Endothelial cell of umbilical vein (primary cell): ENCODE measurements around the gene PPA2. TPM values are rescaled to one million over a fixed set of nuclear protein-coding genes. Genes with fewer than 3 reads are reported as not detected.

Experiments used
- BruUV-seq: library from RNA; stranded (reverse); fragments of 400-500 nt; replicated peaks from 2 replicates; lab custom pipeline; 2021; lab: Mats Ljungman, UMichigan
- CTCF ChIA-PET: fragments of 300-600, 350-600 bp; sonication (Branson Sonifier 250); formaldehyde crosslinking; loops from one replicate; lab custom pipeline; 2021; ENCODE audit warnings: antibody characterized with exemption, inconsistent platforms; lab: Charles Lee
- POLR2A ChIA-PET: fragments of 300-600, 350-600 bp; sonication (Branson Sonifier 250); formaldehyde crosslinking; loops from one replicate; lab custom pipeline; 2021; ENCODE audit warnings: antibody characterized with exemption, inconsistent platforms; lab: Charles Lee
- DNase-seq: peaks from one replicate; pipeline ENCODE4 v3.0.0-alpha.2; 2011; ENCODE audit warnings: low read depth, low spot score
- FAIRE-seq: peaks from 2 replicates; lab custom pipeline; 2011; peaks lifted over from hg19 to GRCh38; lab: Jason Lieb, UNC
- H2AFZ ChIP-seq: 2 replicates; pipeline ENCODE4 v1.6.0; 2012; ENCODE audit warnings: low read depth, low read length, control low read depth, inconsistent platforms
- H3K27ac ChIP-seq: 2 replicates; pipeline ENCODE4 v1.5.1; 2011; ENCODE audit warnings: low read depth, mild to moderate bottlenecking, control low read depth, low read length, moderate library complexity; ENCODE audit not compliant: insufficient read depth
- H3K27me3 ChIP-seq, 2 experiments: 2 replicates each; pipeline versions ENCODE4 v1.6.0 to v1.6.1; 2011; ENCODE audit warnings: low read length in 2 of 2, mixed read lengths in 1 of 2; ENCODE audit not compliant: control insufficient read depth in 2 of 2, insufficient read depth in 2 of 2
- H3K36me3 ChIP-seq, 2 experiments: 2 replicates in 1 of 2; 3 replicates in 1 of 2; pipeline ENCODE4 v1.5.1; 2011; ENCODE audit warnings: low read length in 2 of 2, mild to moderate bottlenecking in 1 of 2, moderate library complexity in 1 of 2; ENCODE audit not compliant: control insufficient read depth in 2 of 2, insufficient read depth in 2 of 2; ENCODE audit errors: extremely low read depth in 1 of 2
- H3K4me1 ChIP-seq: 3 replicates; pipeline ENCODE4 v1.5.1; 2011; ENCODE audit warnings: mild to moderate bottlenecking, low read length; ENCODE audit not compliant: control insufficient read depth, insufficient read depth; ENCODE audit errors: extremely low read depth
- H3K4me2 ChIP-seq: 2 replicates; pipeline ENCODE4 v1.6.1; 2011; ENCODE audit warnings: low read length, control low read depth, mixed read lengths; ENCODE audit not compliant: insufficient read depth
- H3K4me3 ChIP-seq, 3 experiments: fragments of 200-600 bp in 1 of 3; sonication (generic), shearing (Covaris generic) in 1 of 3; replicated peaks in 1 of 3; 2 replicates each; pipeline ENCODE4 v1.5.1; 2011 to 2016; ENCODE audit warnings: control low read depth in 3 of 3, low read length in 3 of 3, mild to moderate bottlenecking in 2 of 3, inconsistent platforms in 1 of 3, low read depth in 1 of 3, moderate library complexity in 1 of 3; ENCODE audit not compliant: insufficient read depth in 1 of 3
- H3K79me2 ChIP-seq: 2 replicates; pipeline ENCODE4 v1.6.0; 2012; ENCODE audit warnings: low read length, inconsistent platforms; ENCODE audit not compliant: control insufficient read depth, insufficient read depth
- H3K9ac ChIP-seq: replicated peaks from 2 replicates; pipeline ENCODE3; 2011; ENCODE audit warnings: low read length, control low read depth; ENCODE audit not compliant: insufficient read depth; ENCODE audit errors: extremely low read depth
- H3K9me1 ChIP-seq: replicated peaks from 3 replicates; pipeline ENCODE4 v1.6.0; 2011; ENCODE audit warnings: mild to moderate bottlenecking, low read length; ENCODE audit not compliant: control insufficient read depth, insufficient read depth; ENCODE audit errors: extremely low read depth
- H3K9me3 ChIP-seq: replicated peaks from 2 replicates; pipeline ENCODE4 v1.5.1; 2012; ENCODE audit warnings: low read length, inconsistent platforms; ENCODE audit not compliant: control insufficient read depth, insufficient read depth
- H4K20me1 ChIP-seq: replicated peaks from 2 replicates; pipeline ENCODE3; 2011; ENCODE audit warnings: mild to moderate bottlenecking, low read length; ENCODE audit not compliant: control insufficient read depth, insufficient read depth; ENCODE audit errors: extremely low read depth
- CTCF ChIP-seq, 2 donors: IDR thresholded peaks; 1 replicate in 1 of 2; 2 replicates in 1 of 2; pipeline ENCODE4 v1.5.1; 2011; ENCODE audit warnings: low read length in 2 of 2, mild to moderate bottlenecking in 2 of 2, moderate library complexity in 2 of 2, control low read depth in 1 of 2, inconsistent platforms in 1 of 2, low read depth in 1 of 2; ENCODE audit not compliant: insufficient read depth in 1 of 2; ENCODE audit errors: extremely low read depth in 1 of 2
- GATA2 ChIP-seq: IDR thresholded peaks from 2 replicates; pipeline ENCODE4 v1.7.0; 2011; ENCODE audit warnings: low read depth, mild to moderate bottlenecking, moderate library complexity, mixed read lengths, low read length; ENCODE audit not compliant: insufficient read length, insufficient read depth
- JUN ChIP-seq: IDR thresholded peaks from 2 replicates; pipeline ENCODE4 v1.6.1; 2011; ENCODE audit warnings: borderline replicate concordance, low read depth; ENCODE audit not compliant: insufficient read length, insufficient read depth
- MYC ChIP-seq: IDR thresholded peaks from one replicate; pipeline ENCODE4 v1.6.1; 2011; ENCODE audit warnings: mild to moderate bottlenecking, low read depth, low read length
- dilution Hi-C: fragments of 300-500 bp; cut with MboI; formaldehyde crosslinking; loops from one replicate; pipeline ENCODE4 v1.15.0; 2019; ENCODE audit warnings: low sequenced_read_pairs; ENCODE audit not compliant: extremely low pct_ligation_motif_present
- intact Hi-C: fragments of 100-400 bp; cut with micrococcal nuclease; formaldehyde crosslinking; loops from one replicate; pipeline ENCODE4 v1.10.0; 2022
- polyA plus RNA-seq, 4 experiments: library from polyadenylated mRNA; depleted of rRNA in 3 of 4; stranded (reverse) in 3 of 4; unstranded in 1 of 4; fragments of >200 nt; gene quantifications; 2 replicates each; pipeline versions ENCODE4 v1.2.1 to v1.2.3, GENCODE V29; 2011 to 2012; ENCODE audit warnings: missing spikeins in 1 of 4
- total RNA-seq: library from RNA; stranded (reverse); gene quantifications from 2 replicates; pipeline ENCODE4 v1.2.3, GENCODE V29; 2021

Gene PPA2
- total and polyA plus RNA-seq, 2 donors (not counting 3 experiments of a cell fraction or from before 2014, with no cell fraction given): 30.4 to 58.7 TPM

DNA sequence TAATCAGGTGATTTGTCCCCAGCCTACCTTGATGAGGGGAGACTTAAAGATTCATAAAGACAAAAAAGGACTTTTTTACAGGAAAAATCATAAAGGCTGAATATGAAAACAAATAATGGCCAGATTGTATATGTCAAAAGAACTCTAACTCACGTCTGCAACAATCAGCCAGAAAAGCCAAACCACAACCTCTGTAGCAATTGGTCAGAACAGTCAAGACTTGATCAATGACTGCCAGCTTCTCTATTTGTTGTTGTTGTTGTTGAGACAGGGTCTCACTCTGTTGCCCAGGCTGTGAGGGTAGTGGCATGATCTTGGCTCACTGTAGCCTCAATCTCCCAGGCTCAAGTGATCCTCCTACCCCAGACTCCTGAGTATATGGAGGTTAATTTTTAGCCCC, 35.9 kb upstream of the PPA2 start:
- POLR2A ChIA-PET: no interaction called here
- dilution Hi-C loops: no loop called here

GRCh38 chr4:105509291-105509690, 35.4 kb upstream of the PPA2 start:
- BruUV-seq: no TSS peak
- no peak overlapping the region for H2AFZ ChIP-seq
- DNase-seq (no peak), FAIRE-seq (no peak)
- H3K9ac ChIP-seq: no peak overlapping the region
- no peak overlapping the region for H3K27ac ChIP-seq
- no peaks in the 10 kb centered on the region for H3K9me3 ChIP-seq
- ChIA-PET POLR2A (no interaction called here), CTCF (no interaction called here)
- H3K79me2 ChIP-seq: no peaks in the 10 kb centered on the region
- no peaks in the 10 kb centered on the region for H3K9me1 ChIP-seq
- H4K20me1 ChIP-seq: no peaks in the 10 kb centered on the region
- H3K27me3 ChIP-seq: no peaks in the 10 kb centered on the region
- H3K36me3 ChIP-seq: no peaks in the 10 kb centered on the region
- TF ChIP-seq GATA2: no peak
- no peak for TF ChIP-seq JUN
- dilution Hi-C loops: no loop called here
- H3K4me1 ChIP-seq: no peaks in the 10 kb centered on the region
- intact Hi-C loops: no loop called here
- H3K4me2 ChIP-seq: no peak overlapping the region
- H3K4me3 ChIP-seq: no peak overlapping the region

More for the DNA sequence above, 35.9 kb upstream of the PPA2 start:
- no peak for FAIRE-seq
- TF ChIP-seq MYC (no peak), CTCF (IDR thresholded peaks at IDR 0.05; ENCODE audit: extremely low read depth in 1 of 2, insufficient read depth in 1 of 2, low read depth in 1 of 2, low read length in 2 of 2) (no peak), JUN (no peak)
- Histone ChIP-seq H3K27ac (no peak overlapping the region), H3K27me3 (no peaks in the 10 kb centered on the region), H2AFZ (no peak overlapping the region), H3K4me3 (no peak overlapping the region), H4K20me1 (no peaks in the 10 kb centered on the region), H3K9ac (no peak overlapping the region), H3K79me2 (no peaks in the 10 kb centered on the region), H3K4me1 (no peaks in the 10 kb centered on the region), H3K4me2 (no peak overlapping the region), H3K36me3 (no peaks in the 10 kb centered on the region), H3K9me1 (no peaks in the 10 kb centered on the region), H3K9me3 (no peaks in the 10 kb centered on the region)
- BruUV-seq: no TSS peak
- CTCF ChIA-PET: no interaction called here
- no peak for DNase-seq
- intact Hi-C loops: no loop called here
